SU-DHL-6 (cell line): ENCODE data around the gene TMEM179B.

Experiments used
- H2AFZ ChIP-seq: fragments of 200-600 bp; sonication (generic); 2 replicates; pipeline ENCODE4 v1.6.1; 2014; ENCODE audit warnings: low read depth, mild to moderate bottlenecking, moderate library complexity, mixed read lengths, antibody characterized with exemption, low read length; ENCODE audit not compliant: severe bottlenecking
- H3F3A ChIP-seq: fragments of 200-600 bp; shearing (Covaris generic); 2 replicates; pipeline ENCODE4 v1.6.0; 2016; ENCODE audit warnings: antibody characterized with exemption, mild to moderate bottlenecking; ENCODE audit not compliant: insufficient read depth
- H3K27ac ChIP-seq: fragments of 200-600 bp; sonication (generic); 2 replicates; pipeline ENCODE4 v1.5.1; 2016; ENCODE audit warnings: low read depth, mild to moderate bottlenecking, low read length, moderate library complexity, mixed read lengths
- H3K27me3 ChIP-seq: fragments of 200-600 bp; sonication (generic), shearing (Covaris generic); 2 replicates; pipeline ENCODE4 v1.6.0; 2014; ENCODE audit warnings: mild to moderate bottlenecking, low read length
- H3K36me3 ChIP-seq: fragments of 200-600 bp; sonication (generic); 2 replicates; pipeline ENCODE4 v1.6.1; 2014; ENCODE audit warnings: mild to moderate bottlenecking, low read length, mixed read lengths
- H3K4me2 ChIP-seq: fragments of 300-600, 200-600 bp; shearing (Covaris generic), sonication (generic); 2 replicates; pipeline ENCODE4 v1.6.0; 2014; ENCODE audit warnings: low read length, low read depth, mild to moderate bottlenecking; ENCODE audit not compliant: poor library complexity, severe bottlenecking
- H3K4me3 ChIP-seq: fragments of 200-600 bp; sonication (generic); 2 replicates; pipeline ENCODE4 v1.5.1; 2014; ENCODE audit warnings: antibody characterized with exemption, low read length, mild to moderate bottlenecking, mixed read lengths; ENCODE audit not compliant: insufficient read depth, poor library complexity, severe bottlenecking
- H3K79me2 ChIP-seq: fragments of 200-600 bp; sonication (generic); 2 replicates; pipeline ENCODE4 v1.6.1; 2014; ENCODE audit warnings: mild to moderate bottlenecking, low read length, moderate library complexity; ENCODE audit not compliant: insufficient read depth
- H3K9ac ChIP-seq: fragments of 200-600 bp; sonication (generic); 2 replicates; pipeline ENCODE4 v1.7.0; 2014; ENCODE audit warnings: mild to moderate bottlenecking, low read length
- H3K9me2 ChIP-seq: fragments of 200-600 bp; sonication (generic); replicated peaks from 2 replicates; pipeline ENCODE4 v1.6.1; 2014; ENCODE audit warnings: low read length; ENCODE audit not compliant: insufficient read depth
- H3K9me3 ChIP-seq: fragments of 200-600 bp; sonication (generic); 2 replicates; pipeline ENCODE4 v1.6.1; 2014; ENCODE audit warnings: low read length, mixed read lengths; ENCODE audit not compliant: insufficient read depth
- H4K20me1 ChIP-seq: fragments of 200-600 bp; sonication (generic); 2 replicates; pipeline ENCODE4 v1.6.1; 2014; ENCODE audit warnings: low read depth, mild to moderate bottlenecking, antibody characterized with exemption, low read length, moderate library complexity, mixed read lengths
- EZH2phosphoT487 ChIP-seq: fragments of 200-600 bp; sonication (generic), shearing (Covaris generic); conservative IDR thresholded peaks from 2 replicates; pipeline ENCODE4 v1.6.1; 2018; ENCODE audit warnings: mild to moderate bottlenecking, antibody characterized with exemption, low read length, moderate library complexity, mixed read lengths
- TF ChIP-seq, protein P1 (sequence below): fragments of 200-600 bp; sonication (generic); IDR thresholded peaks from one replicate; pipeline ENCODE4 v1.5.1; 2017; ENCODE audit warnings: antibody characterized with exemption, mild to moderate bottlenecking, low read length, moderate library complexity; ENCODE audit not compliant: insufficient read depth, poor library complexity, severe bottlenecking

The TMEM179B gene

DNA sequence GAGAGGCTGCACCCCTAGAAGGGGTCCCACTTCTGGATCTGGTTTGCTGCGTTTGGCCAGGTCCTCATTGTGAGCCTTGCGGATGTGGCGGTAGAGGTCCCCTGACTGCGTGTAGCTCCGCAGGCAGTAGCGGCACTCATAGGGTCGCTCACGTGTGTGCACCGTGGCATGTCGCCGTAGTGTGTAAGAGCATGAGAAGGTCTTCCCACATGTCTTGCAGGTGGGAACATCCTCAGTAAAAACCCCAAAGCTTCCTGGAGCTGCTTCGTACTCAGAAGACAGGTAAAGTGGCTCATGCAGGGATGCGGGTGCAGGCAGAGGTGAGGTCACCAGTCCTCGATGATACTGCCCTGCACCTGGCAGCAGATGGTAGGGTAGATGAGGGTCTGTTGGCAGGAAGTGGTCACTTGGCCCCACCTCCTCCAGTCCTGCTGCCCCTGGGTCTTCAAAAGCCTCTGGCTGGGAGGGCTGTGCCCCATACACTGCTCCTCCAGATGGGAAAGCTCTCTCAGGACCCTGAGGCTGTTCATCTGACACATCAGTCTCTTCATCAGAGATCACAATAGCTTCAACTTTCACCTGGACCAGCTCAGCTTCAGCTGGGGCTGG lies 34.9 kb upstream of the TMEM179B start:
- H3K4me3 ChIP-seq, result no peak overlapping the region
- no peaks in the 10 kb centered on the region for H4K20me1 ChIP-seq
- no peak overlapping the region for H3K4me2 ChIP-seq
- no peak overlapping the region for H3K9ac ChIP-seq
- no peaks in the 10 kb centered on the region for H3K9me2 ChIP-seq
- peaks cover 17% of the 10 kb centered on the region for H3K79me2 ChIP-seq
- no peak for TF ChIP-seq EZH2phosphoT487
- TF ChIP-seq, protein P1, sequence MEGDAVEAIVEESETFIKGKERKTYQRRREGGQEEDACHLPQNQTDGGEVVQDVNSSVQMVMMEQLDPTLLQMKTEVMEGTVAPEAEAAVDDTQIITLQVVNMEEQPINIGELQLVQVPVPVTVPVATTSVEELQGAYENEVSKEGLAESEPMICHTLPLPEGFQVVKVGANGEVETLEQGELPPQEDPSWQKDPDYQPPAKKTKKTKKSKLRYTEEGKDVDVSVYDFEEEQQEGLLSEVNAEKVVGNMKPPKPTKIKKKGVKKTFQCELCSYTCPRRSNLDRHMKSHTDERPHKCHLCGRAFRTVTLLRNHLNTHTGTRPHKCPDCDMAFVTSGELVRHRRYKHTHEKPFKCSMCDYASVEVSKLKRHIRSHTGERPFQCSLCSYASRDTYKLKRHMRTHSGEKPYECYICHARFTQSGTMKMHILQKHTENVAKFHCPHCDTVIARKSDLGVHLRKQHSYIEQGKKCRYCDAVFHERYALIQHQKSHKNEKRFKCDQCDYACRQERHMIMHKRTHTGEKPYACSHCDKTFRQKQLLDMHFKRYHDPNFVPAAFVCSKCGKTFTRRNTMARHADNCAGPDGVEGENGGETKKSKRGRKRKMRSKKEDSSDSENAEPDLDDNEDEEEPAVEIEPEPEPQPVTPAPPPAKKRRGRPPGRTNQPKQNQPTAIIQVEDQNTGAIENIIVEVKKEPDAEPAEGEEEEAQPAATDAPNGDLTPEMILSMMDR, result no peak
- H3K36me3 ChIP-seq, result no peaks in the 10 kb centered on the region
- no peak overlapping the region for H2AFZ ChIP-seq
- H3K9me3 ChIP-seq, result no peaks in the 10 kb centered on the region
- H3F3A ChIP-seq, result peaks cover 16% of the 10 kb centered on the region
- no peaks in the 10 kb centered on the region for H3K27me3 ChIP-seq
- H3K27ac ChIP-seq, result no peak overlapping the region

DNA sequence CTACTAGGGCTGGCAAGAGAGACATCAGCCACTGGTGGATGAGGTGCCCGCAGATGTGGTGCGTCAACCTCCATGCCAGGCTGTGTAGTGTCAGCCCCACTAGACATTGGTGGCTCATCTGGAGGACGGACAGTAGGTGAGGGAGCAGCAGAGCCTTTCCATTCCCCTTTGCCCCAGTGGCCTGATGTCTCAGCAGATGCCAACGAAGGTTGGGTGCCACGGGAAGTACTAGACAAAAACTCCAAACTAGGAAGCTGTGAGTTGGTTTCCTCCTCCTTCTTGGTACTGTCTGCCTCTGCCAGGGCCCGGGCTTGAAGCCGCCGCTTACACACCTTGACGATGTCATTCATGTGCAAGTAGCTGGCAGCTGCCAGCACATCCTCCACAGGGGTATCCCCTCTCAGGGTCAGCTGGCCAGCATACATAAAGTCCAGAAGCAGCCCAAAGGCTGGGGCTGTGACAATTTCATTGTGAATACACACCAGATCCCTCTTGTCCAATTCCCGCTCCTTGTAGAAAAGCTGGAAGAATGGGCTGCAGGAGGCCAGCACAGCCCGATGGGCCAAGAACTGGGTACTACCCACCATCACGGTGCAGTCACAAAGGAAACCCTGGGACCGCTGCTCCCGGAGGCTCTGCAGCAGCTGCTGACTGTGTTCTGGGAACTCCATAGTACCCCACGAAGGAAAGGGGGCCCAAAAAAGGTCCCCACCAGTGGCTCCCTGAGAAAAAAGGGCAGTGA lies 34.0 kb upstream of the TMEM179B start:
- no peaks in the 10 kb centered on the region for H3K27me3 ChIP-seq
- TF ChIP-seq, protein P1, result no peak
- no peak for TF ChIP-seq EZH2phosphoT487
- H3F3A ChIP-seq, result peaks cover 9% of the 10 kb centered on the region
- no peaks in the 10 kb centered on the region for H4K20me1 ChIP-seq
- no peak overlapping the region for H3K27ac ChIP-seq
- peak overlapping the region; percentile 66 for H3K4me3 ChIP-seq
- H3K36me3 ChIP-seq, result no peaks in the 10 kb centered on the region
- peak overlapping the region; percentile 53 for H2AFZ ChIP-seq
- peaks cover 17% of the 10 kb centered on the region for H3K79me2 ChIP-seq
- no peaks in the 10 kb centered on the region for H3K9me3 ChIP-seq
- H3K9me2 ChIP-seq, result no peaks in the 10 kb centered on the region
- H3K9ac ChIP-seq, result peak overlapping the region; percentile 70
- H3K4me2 ChIP-seq, result peak overlapping the region; percentile 75

DNA sequence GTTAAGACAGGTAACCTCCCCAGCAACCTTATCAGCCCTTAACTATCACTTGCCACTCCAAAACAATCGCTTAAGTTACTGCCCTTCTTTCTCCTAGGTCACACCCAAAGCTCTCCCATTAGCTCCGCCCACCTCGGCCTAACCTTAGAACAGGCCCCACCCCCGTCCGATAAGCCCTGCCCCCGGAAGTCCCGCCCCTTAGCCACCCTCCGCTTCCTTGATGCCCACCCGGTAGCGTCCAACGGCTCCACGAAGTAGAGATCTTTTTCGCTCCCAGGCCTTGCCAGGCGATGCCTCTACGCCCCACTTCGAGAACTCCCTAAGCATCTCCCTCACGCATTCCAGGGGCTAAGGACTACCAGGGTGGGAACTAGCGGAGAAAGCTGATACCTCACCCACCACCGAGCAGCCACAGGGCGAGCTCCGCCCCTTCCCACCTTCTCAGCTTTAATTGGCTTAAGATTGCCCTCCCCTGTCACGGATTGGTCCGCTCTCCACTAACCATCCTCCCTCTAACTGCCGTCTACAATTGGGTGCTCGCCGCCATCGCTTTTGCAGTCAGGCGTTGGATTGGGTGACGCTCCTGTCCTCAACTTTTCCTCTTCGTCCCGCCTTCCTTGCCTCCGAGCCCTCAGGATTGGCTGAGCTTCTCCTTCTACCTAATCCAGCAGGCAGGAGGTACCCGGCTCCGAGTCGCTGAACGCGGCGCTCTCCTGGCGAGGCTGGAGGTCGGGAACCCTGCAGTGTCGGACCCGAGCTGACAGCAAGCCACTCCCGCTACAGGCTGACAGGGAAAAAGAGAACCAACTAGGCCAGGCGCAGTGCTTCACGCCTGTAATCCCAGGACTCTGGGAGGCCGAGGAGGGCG lies 33.2 kb upstream of the TMEM179B start, which contains the start of gene ZBTB3:
ZBTB3 (minus strand) TSS at position 425 of the 868 bp plus-strand sequence. CDS start 496 bp downstream, outside the sequence.
- Histone ChIP-seq H3K9me3 (no peaks in the 10 kb centered on the region), H3K36me3 (no peaks in the 10 kb centered on the region), H3K9me2 (no peaks in the 10 kb centered on the region), H3K79me2 (peaks cover 17% of the 10 kb centered on the region), H3F3A (peaks cover 9% of the 10 kb centered on the region; the same call in 1 of the 2 replicates), H3K27me3 (no peaks in the 10 kb centered on the region), H3K4me3 (peak within 1 kb of the TSS; percentile 73), H2AFZ (peak within 1 kb of the TSS; percentile 94), H3K9ac (peak within 1 kb of the TSS; percentile 70), H3K4me2 (peak within 1 kb of the TSS; percentile 75), H4K20me1 (no peaks in the 10 kb centered on the region), H3K27ac (peak within 1 kb of the TSS; percentile 79)
- TF ChIP-seq, protein P1, result no peak
- TF ChIP-seq EZH2phosphoT487, result no peak
